BE2C (cell line): ENCODE results near the gene SH3RF2.
A peak's percentile ranks its signal among the peaks of the same experiment; 100 is the strongest.

Source experiments
- DNase-seq: peaks from one replicate; pipeline ENCODE4 v3.0.0-alpha.2; 2020
- H3K27me3 ChIP-seq: fragments of 250-450 bp; sonication (Bioruptor Pico); 2 replicates; pipeline ENCODE4 v1.5.1; 2020; ENCODE audit warnings: mild to moderate bottlenecking
- H3K36me3 ChIP-seq: fragments of 250-450 bp; sonication (Bioruptor Pico); 2 replicates; pipeline ENCODE4 v1.5.1; 2020; ENCODE audit warnings: mild to moderate bottlenecking
- H3K4me1 ChIP-seq: fragments of 250-450 bp; sonication (Bioruptor Pico); 2 replicates; pipeline ENCODE4 v1.5.1; 2020
- H3K4me3 ChIP-seq: 2 replicates; pipeline ENCODE4 v1.5.1; 2011; ENCODE audit warnings: low read depth, low read length
- H3K9me3 ChIP-seq: fragments of 250-450 bp; sonication (Bioruptor Pico); 2 replicates; pipeline ENCODE4 v1.5.1; 2020
- CTCF ChIP-seq: IDR thresholded peaks from 2 replicates; pipeline ENCODE4 v1.5.1; 2012; ENCODE audit warnings: mild to moderate bottlenecking, low read depth, low read length

The SH3RF2 gene

GRCh38 chr5:146039420-146039819, 103.0 kb downstream of the SH3RF2 start:
- DNase-seq = no peak
- no peaks in the 10 kb centered on the region for H3K4me1 ChIP-seq
- TF ChIP-seq CTCF = no peak
- H3K9me3 ChIP-seq = no peaks in the 10 kb centered on the region
- H3K36me3 ChIP-seq = no peaks in the 10 kb centered on the region
- H3K4me3 ChIP-seq = no peak overlapping the region
- peaks cover 3% of the 10 kb centered on the region; the same call in 1 of the 2 replicates for H3K27me3 ChIP-seq

GRCh38 chr5:146040527-146040926, 104.1 kb downstream of the SH3RF2 start:
- no peak for DNase-seq
- Histone ChIP-seq H3K9me3 (no peaks in the 10 kb centered on the region), H3K36me3 (no peaks in the 10 kb centered on the region), H3K4me1 (no peaks in the 10 kb centered on the region), H3K4me3 (no peak overlapping the region), H3K27me3 (peaks cover 3% of the 10 kb centered on the region; the same call in 1 of the 2 replicates)
- no peak for TF ChIP-seq CTCF

- DNase-seq = no peak
- TF ChIP-seq CTCF = peak; percentile 50
- H3K4me3 ChIP-seq = no peak overlapping the region
Measured at GRCh38 chr5:146041180-146041789, 104.9 kb downstream of the SH3RF2 start.

GRCh38 chr5:146042628-146043279, 106.4 kb downstream of the SH3RF2 start:
- Histone ChIP-seq H3K27me3 (no peaks in the 10 kb centered on the region; the same call in 1 of the 2 replicates), H3K9me3 (no peaks in the 10 kb centered on the region), H3K4me3 (no peak overlapping the region), H3K36me3 (no peaks in the 10 kb centered on the region), H3K4me1 (no peaks in the 10 kb centered on the region)
- TF ChIP-seq CTCF = no peak
- no peak for DNase-seq

More at GRCh38 chr5:146041180-146041789, 104.9 kb downstream of the SH3RF2 start:
- Histone ChIP-seq H3K4me1 (no peaks in the 10 kb centered on the region), H3K27me3 (peaks cover under 1% of the 10 kb centered on the region; the same call in 1 of the 2 replicates), H3K9me3 (no peaks in the 10 kb centered on the region), H3K36me3 (no peaks in the 10 kb centered on the region)

- no peak overlapping the region for H3K4me3 ChIP-seq
- no peaks in the 10 kb centered on the region for H3K9me3 ChIP-seq
- no peak for DNase-seq
- TF ChIP-seq CTCF = no peak
- H3K36me3 ChIP-seq = no peaks in the 10 kb centered on the region
- H3K27me3 ChIP-seq = no peaks in the 10 kb centered on the region; the same call in 1 of the 2 replicates
- H3K4me1 ChIP-seq = no peaks in the 10 kb centered on the region
Measured at GRCh38 chr5:146043722-146044121, 107.3 kb downstream of the SH3RF2 start.

- no peak for TF ChIP-seq CTCF
- Histone ChIP-seq H3K27me3 (no peaks in the 10 kb centered on the region; the same call in 1 of the 2 replicates), H3K9me3 (no peaks in the 10 kb centered on the region), H3K36me3 (no peaks in the 10 kb centered on the region), H3K4me3 (no peak overlapping the region), H3K4me1 (no peaks in the 10 kb centered on the region)
- DNase-seq = no peak
Measured at GRCh38 chr5:146047396-146047795, 111.0 kb downstream of the SH3RF2 start.
